Right lobe of liver (tissue), 4 donors: ENCODE data around the gene SP7.

ENCODE experiments used
- POLR2A ChIP-seq: fragments of 450-650 bp; IDR thresholded peaks from one replicate; pipeline ENCODE4 v1.6.1; 2017; ENCODE audit warnings: antibody characterized with exemption, mild to moderate bottlenecking
- TF ChIP-seq, protein P1 (sequence below), 4 donors: fragments of 200-600 bp in 3 of 4; fragments of 450-650 bp in 1 of 4; IDR thresholded peaks; one replicate each; pipeline versions ENCODE4 v1.5.1 to v1.8.0; 2016 to 2022; ENCODE audit warnings: antibody characterized with exemption in 4 of 4, mild to moderate bottlenecking in 2 of 4
- donor health status: DM: no; HTN: no; CAD: no.
- donor health status: DM: no; HTN: no; CAD: no.
- donor health status: DM: no; HTN: yes; CAD: no.

DNA sequence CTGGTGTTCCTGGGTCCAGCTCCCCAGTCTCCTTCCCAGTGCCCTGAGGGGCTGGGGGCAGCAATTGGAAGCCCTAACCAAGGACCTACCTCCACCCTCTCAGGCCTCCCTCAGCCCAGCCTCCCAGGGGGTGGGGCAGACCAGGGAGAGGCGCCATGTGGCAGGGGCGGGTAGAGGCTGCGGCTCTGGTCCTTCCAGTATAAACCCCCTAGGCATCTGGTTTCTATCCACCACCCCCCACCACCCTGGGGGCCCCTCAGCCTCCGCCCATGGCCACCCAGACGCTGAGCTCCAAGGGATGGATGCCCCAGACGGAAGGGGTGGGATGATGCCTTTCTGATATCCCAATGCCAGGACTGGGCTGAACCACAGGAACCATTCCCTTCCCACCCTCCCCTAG, 2.8 kb upstream of the SP7 start:
- TF ChIP-seq, protein P1, sequence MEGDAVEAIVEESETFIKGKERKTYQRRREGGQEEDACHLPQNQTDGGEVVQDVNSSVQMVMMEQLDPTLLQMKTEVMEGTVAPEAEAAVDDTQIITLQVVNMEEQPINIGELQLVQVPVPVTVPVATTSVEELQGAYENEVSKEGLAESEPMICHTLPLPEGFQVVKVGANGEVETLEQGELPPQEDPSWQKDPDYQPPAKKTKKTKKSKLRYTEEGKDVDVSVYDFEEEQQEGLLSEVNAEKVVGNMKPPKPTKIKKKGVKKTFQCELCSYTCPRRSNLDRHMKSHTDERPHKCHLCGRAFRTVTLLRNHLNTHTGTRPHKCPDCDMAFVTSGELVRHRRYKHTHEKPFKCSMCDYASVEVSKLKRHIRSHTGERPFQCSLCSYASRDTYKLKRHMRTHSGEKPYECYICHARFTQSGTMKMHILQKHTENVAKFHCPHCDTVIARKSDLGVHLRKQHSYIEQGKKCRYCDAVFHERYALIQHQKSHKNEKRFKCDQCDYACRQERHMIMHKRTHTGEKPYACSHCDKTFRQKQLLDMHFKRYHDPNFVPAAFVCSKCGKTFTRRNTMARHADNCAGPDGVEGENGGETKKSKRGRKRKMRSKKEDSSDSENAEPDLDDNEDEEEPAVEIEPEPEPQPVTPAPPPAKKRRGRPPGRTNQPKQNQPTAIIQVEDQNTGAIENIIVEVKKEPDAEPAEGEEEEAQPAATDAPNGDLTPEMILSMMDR (IDR thresholded peaks at IDR 0.05): no peak
- no peak for TF ChIP-seq POLR2A
